OCI-LY7 (cell line): ENCODE measurements around the gene CCDC51.
"Not testable (repeated sequence)": the region's sequence is repeated elsewhere in the genome, so short reads cannot be mapped to it uniquely, and the experiment has no call there.

Source experiments
- CTCF ChIP-seq: fragments of 200-600 bp; sonication (generic); conservative IDR thresholded peaks from 2 replicates; pipeline ENCODE4 v1.5.1; 2014; ENCODE audit warnings: mild to moderate bottlenecking, antibody characterized with exemption, low read length, moderate library complexity, mixed read lengths
- EZH2phosphoT487 ChIP-seq: fragments of 200-600 bp; sonication (generic); IDR thresholded peaks from 2 replicates; pipeline ENCODE4 v1.6.1; 2018; ENCODE audit warnings: low read depth, borderline replicate concordance, mild to moderate bottlenecking, mixed run types, antibody characterized with exemption, low read length, moderate library complexity, mixed read lengths

DNA sequence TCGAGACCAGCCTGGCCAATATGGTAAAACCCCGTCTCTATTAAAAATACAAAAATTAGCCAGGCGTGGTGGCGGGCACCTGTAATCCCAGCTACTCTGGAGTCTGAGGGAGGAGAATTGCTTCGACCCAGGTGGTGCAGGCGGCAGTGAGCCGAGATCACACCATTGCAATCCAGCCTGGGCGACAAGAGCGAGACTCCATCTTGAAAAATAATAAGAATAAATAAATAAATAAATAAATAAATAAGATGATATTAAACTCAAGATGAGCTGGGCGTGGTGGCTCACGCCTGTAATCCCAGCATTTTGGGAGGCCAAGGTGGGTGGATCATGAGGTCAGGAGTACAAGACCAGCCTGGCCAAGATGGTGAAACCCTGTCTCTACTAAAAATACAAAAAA is 41.0 kb upstream of the CCDC51 start:
- TF ChIP-seq CTCF, EZH2phosphoT487: not testable (repeated sequence)
